Measurements from ENCODE around the gene SLC34A2. TPM values are rescaled to one million over a fixed set of nuclear protein-coding genes. Genes with fewer than 3 reads are reported as not detected.

SLC34A2 gene
- total and polyA plus RNA-seq, 11 donors = 0.04 to 5.5 TPM; not detected in 9

GRCh38 chr4:25614807-25615206, 40.8 kb upstream of the SLC34A2 start:
- peaks cover 0 to 3% (median 0%) of the 10 kb centered on the region in 12 donors for H3K9me3 ChIP-seq
- H3K4me3 ChIP-seq = no peak overlapping the region
- H3K27ac ChIP-seq = no peak overlapping the region
- intact Hi-C loops (cut with DNase I) = no loop called here
- H3K27me3 ChIP-seq = peaks cover 0 to 4% (median 0%) of the 10 kb centered on the region in 9 donors
- ATAC-seq (no peak), DNase-seq (no peak)
- H3K36me3 ChIP-seq = no peaks in the 10 kb centered on the region
- WGBS, 4 donors = 59 to 71% (median 66%) methylated on average over 6 of the region's 6 CpGs
- no peaks in the 10 kb centered on the region for H3K4me1 ChIP-seq
- TF ChIP-seq CTCF (IDR thresholded peaks at IDR 0.05) (no peak), POLR2A (IDR thresholded peaks at IDR 0.05) (no peak)

GRCh38 chr4:25621027-25621930, 34.4 kb upstream of the SLC34A2 start:
- 51 to 61% (median 56%) methylated on average over 14 to 15 of the region's 15 CpGs for WGBS, 4 donors
- H3K4me1 ChIP-seq = no peaks in the 10 kb centered on the region
- DNase-seq = no peak
- H3K9me3 ChIP-seq = peaks cover 0 to 3% (median 0%) of the 10 kb centered on the region in 12 donors
- intact Hi-C loops (cut with DNase I) = no loop called here
- no peak overlapping the region for H3K27ac ChIP-seq
- peaks cover 0 to 8% (median 0%) of the 10 kb centered on the region in 9 donors for H3K27me3 ChIP-seq
- no peaks in the 10 kb centered on the region for H3K36me3 ChIP-seq
- TF ChIP-seq CTCF (IDR thresholded peaks at IDR 0.05) (no peak), POLR2A (IDR thresholded peaks at IDR 0.05) (no peak)
- ATAC-seq = no peak
- no peak overlapping the region for H3K4me3 ChIP-seq

GRCh38 chr4:25624616-25625015, 31.0 kb upstream of the SLC34A2 start:
- H3K4me1 ChIP-seq = no peaks in the 10 kb centered on the region
- ATAC-seq = no peak
- 24 to 60% (median 40%) methylated on average over 1 of the region's 1 CpG for WGBS, 4 donors
- H3K27me3 ChIP-seq = peaks cover 0 to 8% (median 0%) of the 10 kb centered on the region in 9 donors
- no peak for DNase-seq
- H3K27ac ChIP-seq = no peak overlapping the region
- no peak overlapping the region for H3K4me3 ChIP-seq
- intact Hi-C loops (cut with DNase I) = no loop called here
- H3K9me3 ChIP-seq = no peaks in the 10 kb centered on the region
- TF ChIP-seq CTCF (IDR thresholded peaks at IDR 0.05) (no peak), POLR2A (IDR thresholded peaks at IDR 0.05) (no peak)
- H3K36me3 ChIP-seq = no peaks in the 10 kb centered on the region

- peaks cover 0 to 7% (median 0%) of the 10 kb centered on the region in 9 donors for H3K27me3 ChIP-seq
- H3K9me3 ChIP-seq = no peaks in the 10 kb centered on the region
- 88 to 94% (median 89%) methylated on average over 2 of the region's 2 CpGs for WGBS, 4 donors
- H3K36me3 ChIP-seq = no peaks in the 10 kb centered on the region
- no peak overlapping the region for H3K4me3 ChIP-seq
- no peak for ATAC-seq
- DNase-seq = no peak
- H3K4me1 ChIP-seq = no peaks in the 10 kb centered on the region
- intact Hi-C loops (cut with DNase I) = no loop called here
- TF ChIP-seq CTCF (IDR thresholded peaks at IDR 0.05) (no peak), POLR2A (IDR thresholded peaks at IDR 0.05) (no peak)
- no peak overlapping the region for H3K27ac ChIP-seq
Measured at GRCh38 chr4:25628451-25628850, 27.2 kb upstream of the SLC34A2 start.
